Endothelial cell of umbilical vein (primary cell): ENCODE data around the gene AGR2.

ENCODE experiments used
- CTCF ChIP-seq, 2 donors: IDR thresholded peaks; 1 replicate in 1 of 2; 2 replicates in 1 of 2; pipeline ENCODE4 v1.5.1; 2011; ENCODE audit warnings: low read length in 2 of 2, mild to moderate bottlenecking in 2 of 2, moderate library complexity in 2 of 2, control low read depth in 1 of 2, inconsistent platforms in 1 of 2, low read depth in 1 of 2; ENCODE audit not compliant: insufficient read depth in 1 of 2; ENCODE audit errors: extremely low read depth in 1 of 2
- EZH2 ChIP-seq: IDR thresholded peaks from 2 replicates; pipeline ENCODE4 v1.6.1; 2012; ENCODE audit warnings: borderline replicate concordance, low read depth, mild to moderate bottlenecking, moderate library complexity, low read length, inconsistent platforms; ENCODE audit not compliant: severe bottlenecking
- POLR2A ChIP-seq: IDR thresholded peaks from 2 replicates; pipeline ENCODE4 v1.6.1; 2012; ENCODE audit warnings: low read depth, mild to moderate bottlenecking, control low read depth, low read length

GRCh38 chr7:16810112-16810511 is 5.3 kb upstream of the AGR2 start:
- TF ChIP-seq CTCF (IDR thresholded peaks at IDR 0.05; ENCODE audit: extremely low read depth in 1 of 2, insufficient read depth in 1 of 2, low read depth in 1 of 2, low read length in 2 of 2) (no peak), POLR2A (no peak), EZH2 (no peak)
